GM19438 (cell line): ENCODE data around the gene SDCCAG8.

ENCODE experiments used
- ATAC-seq: cut with Tn5 transposase; IDR thresholded peaks from one replicate; pipeline ENCODE4 v1.9.1; 2021; ENCODE audit warnings: low read depth; ENCODE audit not compliant: unreplicated experiment

Gene SDCCAG8

DNA sequence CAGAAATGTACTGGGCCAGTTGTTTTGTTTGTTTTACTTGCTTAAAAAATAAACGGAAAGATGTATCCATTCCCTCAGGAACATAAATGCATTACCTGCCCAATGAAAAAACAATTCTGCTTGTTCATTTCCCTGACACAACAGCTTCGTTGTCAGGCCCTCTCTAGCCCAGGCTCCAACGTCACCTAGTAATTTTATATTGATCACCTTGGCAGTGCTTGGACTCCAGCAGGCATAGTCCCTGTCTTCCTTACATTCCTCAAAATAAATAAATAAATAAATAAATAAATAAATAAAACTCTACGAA is 2.0 kb upstream of the SDCCAG8 start:
- ATAC-seq: no peak

DNA sequence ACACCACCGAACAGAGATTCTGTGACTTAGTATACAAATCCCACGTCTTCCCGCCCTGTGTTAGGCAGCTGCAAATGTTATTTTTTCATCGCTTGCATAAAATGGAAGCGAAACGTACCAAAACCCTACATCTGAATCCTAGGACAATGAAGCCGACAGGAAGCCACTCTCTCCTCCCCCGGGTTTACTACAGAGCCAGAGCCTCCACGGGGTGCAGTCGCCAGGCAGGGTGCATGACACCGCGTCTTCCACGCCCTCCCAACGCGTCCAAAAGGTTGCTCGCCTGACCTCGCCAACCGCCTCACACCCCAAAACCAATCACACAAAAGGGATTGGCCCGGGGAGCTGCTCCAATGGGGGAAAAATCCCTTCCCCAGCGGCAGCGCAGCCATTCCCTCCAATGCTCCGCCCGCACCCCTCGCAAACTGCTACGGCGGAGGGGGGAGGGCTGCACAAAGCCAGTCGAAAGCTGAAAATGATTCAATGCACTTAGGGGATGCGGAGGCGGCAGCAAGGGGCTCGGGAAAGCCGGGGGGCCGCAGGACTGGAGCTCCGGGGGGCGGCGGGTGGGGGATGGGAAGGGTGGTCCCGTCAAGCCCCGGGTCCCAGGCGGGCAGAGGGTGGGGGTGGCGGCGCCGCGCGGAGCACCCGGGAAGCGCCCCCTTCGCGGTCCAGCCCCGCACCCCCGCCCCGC is 1.5 kb upstream of the SDCCAG8 start:
- ATAC-seq: peak; percentile 20

DNA sequence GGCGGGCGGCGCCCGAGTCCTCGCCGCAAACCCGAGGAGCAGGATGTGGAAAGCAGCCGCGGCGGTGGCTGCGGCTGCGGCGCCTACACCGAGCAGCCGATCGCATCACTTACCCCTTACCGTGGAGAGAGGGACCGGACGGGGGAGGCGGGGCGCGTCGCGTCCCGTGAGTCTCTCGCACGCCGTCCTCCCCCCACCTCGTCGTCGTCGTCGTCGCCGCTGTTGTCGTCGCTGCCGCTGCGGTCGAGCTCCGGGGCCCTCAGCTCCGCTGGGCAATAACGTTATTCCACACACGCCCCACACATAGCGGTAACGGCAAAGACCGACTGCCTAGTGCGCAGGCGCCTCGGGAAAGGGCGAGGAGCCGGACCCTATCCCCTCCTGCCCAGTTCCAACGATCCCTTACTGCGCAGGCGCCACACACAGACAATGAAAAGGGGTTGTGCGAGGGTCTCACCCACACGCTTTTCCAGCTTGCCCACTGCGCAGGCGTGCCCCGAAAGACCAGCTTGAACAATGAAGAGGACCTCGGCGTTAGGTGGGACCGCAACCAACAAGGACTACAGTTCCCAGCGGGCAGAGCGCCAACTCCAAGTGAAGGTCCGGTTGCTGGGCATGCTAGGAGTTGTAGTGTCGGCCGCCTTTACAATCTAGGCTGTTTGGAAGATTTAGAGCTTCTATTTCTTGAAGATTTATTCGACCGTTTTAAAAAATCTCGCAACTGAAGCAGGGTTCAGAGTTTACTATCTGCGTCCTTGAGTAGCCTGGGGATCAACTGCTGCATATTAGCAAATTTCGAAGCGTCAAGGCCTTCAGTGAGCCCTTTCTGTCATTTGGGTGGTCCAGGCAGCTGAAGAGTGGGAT is 682 bp upstream of the SDCCAG8 start, which contains the start of gene CEP170:
Gene CEP170, minus strand, starts transcription at position 355 of the 864 bp plus-strand sequence. CDS start 30,001 bp downstream, outside the sequence.
- peak; percentile 49 for ATAC-seq

DNA sequence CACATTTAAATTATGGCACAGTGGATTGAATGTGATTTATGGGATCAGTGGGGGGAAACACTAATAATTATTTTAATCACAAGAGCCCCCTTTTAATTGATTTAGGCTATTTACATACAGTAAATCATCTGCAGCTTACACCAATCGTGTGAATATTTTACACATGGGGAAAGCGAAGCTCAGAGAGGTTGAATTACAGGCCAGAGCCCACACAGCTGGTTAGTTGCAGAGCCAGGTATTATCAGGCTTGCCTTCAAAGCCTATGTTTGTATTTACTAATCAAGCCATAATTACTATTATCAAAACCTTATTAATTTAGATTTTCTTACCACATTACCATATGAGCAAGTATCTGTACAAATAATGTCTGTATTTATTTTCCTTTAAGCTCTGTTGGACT is 749 bp downstream of the SDCCAG8 start:
- no peak for ATAC-seq

DNA sequence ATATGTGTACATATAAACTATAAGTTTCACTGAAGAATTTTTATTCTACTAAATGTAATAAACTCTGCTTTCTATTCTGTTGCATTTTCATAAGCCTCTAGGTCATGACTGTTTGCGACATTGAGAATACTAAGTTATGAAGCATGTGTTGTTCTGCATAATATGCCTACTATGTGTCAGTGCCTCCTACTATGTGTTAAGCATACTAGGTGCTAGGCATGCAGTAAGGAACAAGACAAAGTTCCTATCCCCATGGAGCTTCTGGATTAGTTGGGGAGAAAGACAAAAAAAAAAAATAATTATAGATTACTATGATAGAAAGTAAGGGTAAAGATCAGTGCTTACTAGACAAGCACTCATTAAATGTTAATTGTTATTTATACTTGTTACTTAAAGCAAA is 1.3 kb downstream of the SDCCAG8 start:
- ATAC-seq: no peak

DNA sequence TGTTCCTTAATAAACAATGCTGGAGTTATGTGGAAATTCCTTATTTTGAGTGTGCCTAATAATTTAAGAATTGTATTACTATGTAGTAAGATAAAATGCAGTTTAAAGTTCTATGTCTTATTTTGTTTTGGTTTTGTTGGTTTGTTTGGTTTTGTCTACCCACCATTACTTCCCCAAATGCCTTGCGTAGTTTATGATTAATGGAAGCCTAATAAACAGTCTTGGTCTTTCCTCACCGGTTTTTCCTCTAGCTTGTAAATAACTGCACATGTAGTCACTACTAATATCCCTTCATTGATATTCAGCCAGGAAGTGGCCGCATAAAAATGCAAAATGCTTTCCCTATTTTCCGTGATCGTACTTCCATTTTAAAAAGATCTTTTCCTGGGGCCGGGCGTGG is 2.9 kb downstream of the SDCCAG8 start:
- ATAC-seq: no peak

DNA sequence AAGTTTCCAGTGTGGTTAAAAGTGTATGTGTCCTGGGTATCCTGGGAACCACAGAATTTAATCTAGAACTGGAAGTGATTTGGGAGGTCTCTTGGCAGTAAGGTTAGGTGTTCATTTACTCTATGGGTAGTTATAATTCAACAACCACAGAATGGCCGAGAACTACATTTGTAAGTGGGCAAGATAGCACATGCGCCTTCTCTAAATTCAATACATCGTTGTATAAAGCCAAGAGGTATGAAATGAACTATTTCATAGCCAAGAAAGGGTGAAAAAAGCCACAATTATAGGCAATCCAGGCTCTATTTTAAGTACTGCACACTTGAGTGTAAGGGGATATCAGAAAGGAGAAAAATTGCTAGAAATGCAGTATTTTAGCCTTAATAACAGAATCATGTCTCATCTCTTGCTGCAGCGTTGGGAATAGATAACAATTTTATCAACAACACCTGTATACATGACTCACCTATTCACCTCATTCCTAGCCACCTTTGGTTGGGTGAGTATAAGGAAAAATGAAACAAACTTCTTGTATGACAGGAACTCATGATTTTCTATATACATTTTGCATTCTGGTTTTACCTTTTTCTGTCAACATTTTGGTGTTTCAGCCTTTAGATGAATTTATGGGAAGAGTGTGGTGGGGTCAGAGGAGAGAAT is 4.5 kb downstream of the SDCCAG8 start:
- no peak for ATAC-seq

DNA sequence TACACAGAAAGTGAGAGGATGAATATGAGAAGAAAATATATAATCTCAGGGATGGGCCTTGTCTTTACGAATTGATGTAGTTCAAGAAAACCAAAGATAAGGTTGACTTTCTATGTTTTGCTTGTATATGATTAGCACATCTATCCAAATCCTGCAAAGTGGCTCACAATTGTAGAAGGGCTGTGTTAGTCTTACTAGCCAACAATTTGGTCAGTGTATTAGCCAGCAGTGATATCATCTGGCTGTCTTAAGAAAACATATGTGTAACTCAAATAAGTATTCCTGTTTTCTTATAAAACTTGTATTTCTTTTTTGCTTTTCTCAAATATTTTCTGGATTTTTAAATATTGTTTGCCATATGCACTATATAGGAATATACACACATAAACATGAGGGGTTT is 5.5 kb downstream of the SDCCAG8 start:
- no peak for ATAC-seq

DNA sequence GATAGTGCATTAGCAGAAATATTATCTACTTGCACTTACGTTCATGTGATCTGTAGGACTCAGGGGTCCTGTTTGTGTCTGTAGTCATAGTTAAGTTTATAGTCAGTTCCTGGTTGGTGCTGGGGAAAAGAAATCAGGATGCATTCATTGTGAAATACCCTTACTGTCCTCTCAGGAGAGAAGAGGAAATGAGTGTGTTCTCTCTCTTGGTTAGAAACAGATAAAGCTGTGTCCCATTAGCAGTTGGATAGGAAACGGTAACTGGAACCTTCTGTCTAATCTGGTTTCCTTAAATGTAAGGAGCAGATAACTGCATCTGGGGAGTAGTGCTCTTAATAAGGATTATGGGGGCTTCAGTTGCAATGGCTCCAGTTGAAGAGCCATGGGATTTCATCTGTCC is 8.9 kb downstream of the SDCCAG8 start:
- peak; percentile 89 for ATAC-seq

DNA sequence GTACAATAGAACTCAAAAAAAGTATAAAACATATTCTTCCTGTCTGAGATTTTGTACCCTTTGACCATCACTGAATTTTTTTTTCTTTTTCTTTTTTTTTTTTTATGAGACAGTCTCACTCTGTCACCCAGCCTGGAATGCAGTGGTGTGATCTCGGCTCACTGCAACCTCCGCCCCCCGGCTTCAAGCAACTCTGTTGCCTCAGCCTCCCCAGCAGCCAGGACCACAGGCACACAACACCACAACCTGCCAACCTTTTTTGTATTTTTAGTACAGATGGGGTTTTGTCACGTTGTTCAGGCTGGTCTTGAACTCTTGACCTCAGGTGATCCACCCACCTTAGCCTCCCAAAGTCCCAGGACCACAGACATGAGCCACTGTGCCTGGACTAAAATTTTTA is 10.4 kb downstream of the SDCCAG8 start:
- ATAC-seq: no peak

DNA sequence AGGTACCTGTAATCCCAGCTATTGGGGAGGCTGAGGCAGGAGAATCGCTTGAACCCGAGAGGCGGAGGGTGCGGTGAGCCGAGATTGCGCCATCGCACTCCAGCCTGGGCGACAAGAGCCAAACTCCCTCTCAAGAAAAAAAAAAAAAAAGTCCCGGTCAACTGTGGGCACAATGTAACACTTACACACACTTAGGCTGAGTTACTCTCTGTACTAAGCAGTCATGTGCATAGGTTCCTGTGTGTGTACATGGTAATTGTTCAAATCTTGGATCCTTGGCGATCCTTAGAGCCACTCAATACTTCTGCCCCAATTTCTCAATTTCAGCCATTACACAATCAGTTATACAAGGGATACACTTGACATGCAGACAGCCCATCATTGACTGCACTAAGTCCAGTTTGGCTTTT is 11.6 kb downstream of the SDCCAG8 start:
- no peak for ATAC-seq

DNA sequence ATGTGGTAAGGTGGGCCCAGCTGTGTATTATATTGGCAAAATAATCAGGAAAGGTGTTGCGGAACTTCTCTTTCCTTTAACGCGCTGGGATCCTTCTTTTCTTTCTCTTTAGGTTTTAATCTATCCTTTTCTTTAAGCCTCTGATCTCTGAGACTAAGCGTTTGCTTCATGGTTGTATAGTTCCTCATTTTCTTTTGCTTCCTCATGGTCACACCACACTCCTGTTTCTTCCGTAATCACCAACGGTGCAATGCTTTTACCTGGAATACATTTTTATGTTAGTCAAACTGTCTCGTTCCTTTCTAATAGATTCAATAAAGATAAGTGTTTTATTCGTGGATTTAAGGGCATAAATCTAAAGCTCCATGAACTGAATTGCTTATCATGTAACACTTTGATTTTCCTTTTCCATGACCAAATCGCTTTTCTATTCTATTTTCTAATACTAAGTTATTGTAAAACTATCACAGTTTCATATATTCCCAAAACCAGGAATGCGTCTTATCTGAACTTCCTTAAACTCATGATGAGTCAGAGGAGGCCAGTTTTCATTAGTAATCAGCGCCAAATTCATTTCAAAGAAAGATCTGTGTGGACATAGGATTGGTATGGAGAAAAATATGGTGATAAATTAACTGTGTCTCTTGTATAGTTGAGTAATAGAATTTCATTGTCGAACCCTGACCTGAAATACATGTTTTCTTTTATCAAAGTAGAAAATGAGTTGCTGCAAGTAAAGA is 12.2 kb downstream of the SDCCAG8 start:
- no peak for ATAC-seq

DNA sequence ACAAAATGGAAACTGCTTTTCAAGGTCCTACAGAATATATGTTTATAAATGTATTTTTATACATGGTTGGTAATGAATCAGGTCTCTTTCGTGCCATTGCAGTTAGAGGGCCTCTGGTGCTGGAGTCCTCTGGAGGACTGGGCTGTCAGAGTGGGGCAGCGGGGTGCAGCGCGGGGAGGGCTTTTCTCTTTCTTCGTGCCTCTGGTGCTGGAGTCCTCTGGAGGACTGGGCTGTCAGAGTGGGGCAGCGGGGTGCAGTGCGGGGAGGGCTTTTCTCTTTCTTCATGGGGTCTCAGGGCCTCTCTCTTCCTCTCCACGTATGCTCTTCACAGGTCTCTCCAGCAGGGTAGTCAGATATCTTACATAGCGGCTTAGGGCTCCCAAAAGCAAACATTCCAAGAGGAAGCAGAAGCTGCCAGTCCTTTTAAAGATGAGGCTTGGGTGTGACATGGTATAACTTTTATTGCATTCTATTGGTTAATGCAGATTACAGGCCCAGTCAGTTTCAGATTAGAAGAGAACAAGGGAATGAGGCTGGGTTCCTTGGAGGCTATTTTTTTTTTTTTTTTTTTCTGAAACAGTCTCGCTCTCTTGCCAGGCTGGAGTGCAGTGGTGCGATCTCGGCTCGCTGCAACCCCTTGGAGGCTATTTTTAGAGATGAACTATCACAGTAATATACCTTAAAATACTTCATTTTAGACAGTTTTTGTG is 13.1 kb downstream of the SDCCAG8 start:
- ATAC-seq: no peak

DNA sequence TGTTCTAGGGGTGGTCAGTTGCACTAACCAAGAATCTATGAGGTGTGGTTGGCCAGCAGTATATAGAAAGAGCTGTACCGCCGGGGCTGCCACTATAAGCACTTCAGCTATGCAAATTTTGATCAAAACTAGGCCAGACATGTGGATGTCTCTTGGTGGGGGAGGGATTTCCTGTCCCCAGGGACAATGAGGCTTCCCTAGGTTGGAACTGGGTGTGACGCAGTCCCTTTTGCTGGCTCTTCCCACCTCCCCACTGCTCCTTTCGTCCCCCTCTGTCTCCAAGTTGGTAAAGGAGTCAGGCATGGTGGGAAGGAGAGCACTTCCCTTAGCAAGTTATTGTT is 13.6 kb downstream of the SDCCAG8 start:
- no peak for ATAC-seq

DNA sequence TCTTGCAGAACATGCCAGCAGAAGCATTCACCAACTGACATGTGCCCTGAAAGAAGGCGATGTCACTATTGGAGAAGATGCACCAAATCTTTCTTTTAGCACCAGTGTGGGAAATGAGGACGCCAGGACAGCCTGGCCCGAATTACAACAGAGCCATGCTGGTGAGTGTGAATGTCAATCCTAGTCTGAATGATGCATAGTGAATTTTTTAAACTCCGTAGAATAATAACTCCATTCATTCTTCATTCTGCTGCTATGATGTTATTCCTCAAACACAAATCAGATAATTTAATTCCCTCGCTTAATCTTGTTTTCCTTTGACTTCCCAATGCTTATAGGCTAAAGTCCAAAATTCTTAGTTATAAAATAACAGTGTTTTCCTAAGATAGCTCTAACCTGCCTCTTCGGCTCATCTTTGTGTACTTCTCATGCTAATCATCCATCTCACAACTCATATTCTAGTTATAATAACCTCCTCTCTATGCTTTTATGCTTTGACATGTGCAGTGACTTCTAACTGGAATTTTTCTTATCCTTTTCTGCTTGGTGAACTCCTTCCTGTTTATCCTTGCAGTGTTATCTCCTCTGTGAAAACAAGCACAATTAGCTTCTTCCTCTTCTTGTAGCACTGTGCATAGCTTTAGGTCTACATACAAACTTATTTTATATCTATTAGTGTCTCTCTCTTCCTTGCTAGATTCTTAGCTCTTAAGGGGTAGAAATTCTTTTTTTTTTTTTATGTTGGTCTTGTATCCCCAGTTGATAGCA is 14.4 kb downstream of the SDCCAG8 start:
- ATAC-seq: no peak

DNA sequence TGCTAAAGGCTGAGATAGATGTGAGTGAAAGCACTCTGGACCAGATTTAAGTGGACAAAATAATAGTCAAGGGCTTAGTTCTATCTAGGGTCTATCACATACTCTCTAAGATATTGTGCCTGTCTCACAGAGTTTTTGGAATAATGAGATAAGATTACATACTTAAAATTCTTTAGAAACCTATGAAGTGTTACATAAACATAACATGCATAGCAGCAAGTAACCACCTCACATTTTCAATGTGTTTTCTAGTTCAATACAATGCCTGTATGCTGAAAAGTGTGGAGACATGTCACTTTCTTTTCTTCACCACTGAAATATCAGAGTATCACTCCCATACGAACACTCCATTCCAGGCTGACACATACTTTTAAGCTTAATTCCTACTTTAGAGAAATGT is 16.2 kb downstream of the SDCCAG8 start:
- no peak for ATAC-seq

DNA sequence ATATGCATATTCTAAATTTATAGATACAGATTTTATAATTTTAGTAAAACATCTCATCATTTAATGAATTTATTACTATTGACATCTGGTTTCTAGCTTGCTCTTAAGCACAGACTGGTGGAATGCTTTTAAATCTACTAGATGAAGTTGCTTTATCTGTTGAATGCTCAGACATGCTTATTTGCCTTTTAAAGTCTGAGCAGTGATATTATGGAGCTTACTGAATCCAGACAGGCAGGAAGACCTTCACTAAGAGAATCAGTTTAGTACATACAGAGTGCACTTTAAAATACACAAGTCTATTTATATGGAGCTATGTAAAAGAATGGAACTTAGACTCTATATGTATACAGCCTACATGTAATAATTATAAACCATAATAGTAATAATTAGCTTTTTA is 16.6 kb downstream of the SDCCAG8 start:
- ATAC-seq: no peak

DNA sequence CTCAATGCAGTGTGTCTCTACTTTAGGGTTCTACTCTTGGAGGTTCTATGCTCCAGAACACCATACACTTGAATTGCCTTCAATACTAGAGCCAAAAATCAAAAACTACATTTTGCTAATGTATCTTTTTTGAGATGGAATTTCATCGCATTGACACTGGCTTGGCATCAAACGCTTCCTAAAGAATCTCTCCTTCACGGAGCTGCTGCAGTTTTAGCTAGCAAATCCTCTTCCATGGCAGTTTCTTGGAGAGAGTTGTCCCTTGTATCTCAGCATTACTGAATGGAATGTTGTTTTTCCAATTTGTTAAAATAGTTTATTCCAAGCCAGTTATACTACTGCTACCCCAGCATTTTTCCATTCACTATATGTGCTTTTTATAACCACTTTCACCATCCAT is 17.7 kb downstream of the SDCCAG8 start:
- ATAC-seq: no peak

DNA sequence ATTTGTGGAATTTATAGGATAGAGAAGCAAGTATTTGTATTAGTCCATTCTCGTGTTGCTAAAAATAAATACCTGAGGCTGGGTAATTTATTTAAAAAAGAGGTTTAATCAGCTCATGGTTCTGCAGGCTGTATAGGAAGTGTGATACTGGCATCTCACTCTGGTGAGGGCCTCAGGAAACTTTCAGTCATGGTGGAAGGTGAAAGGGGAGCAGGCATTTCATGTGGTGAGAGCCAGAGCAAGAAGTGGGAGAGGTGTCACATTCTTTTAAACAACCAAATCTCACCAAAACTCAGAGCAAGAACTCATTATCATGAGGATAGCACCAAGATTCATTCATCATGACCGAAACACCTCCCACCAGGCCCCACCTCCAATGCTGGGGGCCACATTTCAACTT is 18.1 kb downstream of the SDCCAG8 start:
- ATAC-seq: no peak

DNA sequence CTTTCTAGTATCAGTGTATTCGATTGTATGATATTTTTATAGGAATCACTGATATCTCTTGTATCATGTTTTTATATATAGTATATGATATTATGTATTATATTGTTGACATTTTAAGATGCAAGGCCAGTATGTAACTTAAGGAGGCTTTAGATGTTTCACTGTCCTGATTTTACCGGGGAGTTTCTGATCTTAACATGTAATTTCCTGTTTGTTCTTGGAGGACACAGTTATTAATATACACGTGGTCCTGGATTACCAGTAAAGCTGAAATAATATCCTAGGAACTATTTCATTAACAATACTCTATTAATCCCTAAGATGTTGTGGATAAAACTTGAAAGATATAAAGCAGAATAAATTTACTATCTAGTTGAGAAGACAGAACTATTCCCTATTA is 19.5 kb downstream of the SDCCAG8 start:
- no peak for ATAC-seq
